GM21529 (cell line): ENCODE results near the gene TNPO2.

Experiments
- ATAC-seq: cut with Tn5 transposase; IDR thresholded peaks from one replicate; pipeline ENCODE4 v1.9.1; 2021; ENCODE audit not compliant: unreplicated experiment

Gene TNPO2

DNA sequence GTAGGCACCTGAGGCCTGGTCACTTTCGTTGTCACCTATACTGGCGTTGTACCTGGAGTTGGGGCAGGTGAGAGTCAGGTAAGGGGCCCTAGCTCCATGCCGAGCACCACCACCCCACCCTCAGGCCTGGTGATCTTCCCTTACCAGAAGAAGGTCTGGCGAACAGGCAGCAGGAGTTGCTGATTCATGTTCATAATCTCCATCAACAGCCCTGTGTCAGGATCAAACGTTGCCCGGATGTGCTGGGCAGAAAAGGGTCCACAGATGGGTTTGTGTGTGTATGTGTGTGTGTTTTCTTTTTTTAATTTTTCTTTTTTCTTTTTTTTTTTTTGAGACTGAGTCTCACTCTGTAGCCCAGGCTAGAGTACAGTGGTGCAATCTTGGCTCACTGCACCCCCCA lies 71.5 kb downstream of the TNPO2 start:
- no peak for ATAC-seq

- no peak for ATAC-seq
These were observed 73.8 kb downstream of the TNPO2 start for GRCh38 chr19:12649941-12650340.
